Panc1 (cell line): ENCODE results near the gene MAPK6. TPM values are rescaled to one million over a fixed set of nuclear protein-coding genes. Genes with fewer than 3 reads are reported as not detected.

Experiments
- ATAC-seq: fragments of 200-7000 bp; cut with Tn5 transposase; 2 replicates; pipeline ENCODE4 v1.9.1; 2020; ENCODE audit warnings: mild to moderate bottlenecking, moderate library complexity
- BruUV-seq: library from RNA; stranded (reverse); fragments of 400-500 nt; replicated peaks from 2 replicates; lab custom pipeline; 2021; lab: Mats Ljungman, UMichigan
- CTCF ChIA-PET: fragments of 300-600 bp; sonication (Branson Sonifier 250); formaldehyde crosslinking; loops from one replicate; lab custom pipeline; 2022; ENCODE audit warnings: antibody characterized with exemption; lab: Charles Lee
- POLR2A ChIA-PET: fragments of 300-600 bp; sonication (Branson Sonifier 250); formaldehyde crosslinking; loops from one replicate; lab custom pipeline; 2022; ENCODE audit warnings: antibody characterized with exemption; lab: Charles Lee
- DNase-seq: peaks from one replicate; pipeline ENCODE4 v3.0.0-alpha.2; 2010; ENCODE audit warnings: low read depth, low spot score
- H3K27ac ChIP-seq: 2 replicates; pipeline ENCODE4 v1.5.1; 2011; ENCODE audit warnings: mild to moderate bottlenecking, low read length, inconsistent platforms
- H3K27me3 ChIP-seq: fragments of 200-500 bp; sonication (Bioruptor generic); 2 replicates; pipeline ENCODE4 v1.6.0; 2014; ENCODE audit warnings: low read length, inconsistent platforms; ENCODE audit not compliant: control insufficient read depth, insufficient read depth
- H3K36me3 ChIP-seq: fragments of 200-500 bp; sonication (Bioruptor generic); 2 replicates; pipeline ENCODE4 v1.5.1; 2014; ENCODE audit warnings: inconsistent platforms, mild to moderate bottlenecking, low read length, moderate library complexity; ENCODE audit not compliant: control insufficient read depth, insufficient read depth
- H3K4me1 ChIP-seq: 2 replicates; pipeline ENCODE4 v1.5.1; 2011; ENCODE audit warnings: inconsistent platforms, mild to moderate bottlenecking, low read length, moderate library complexity; ENCODE audit not compliant: control insufficient read depth, insufficient read depth
- H3K4me3 ChIP-seq, 2 experiments: 2 replicates each; pipeline ENCODE4 v1.5.1; 2011 to 2012; ENCODE audit warnings: low read depth in 2 of 2, low read length in 2 of 2, mild to moderate bottlenecking in 2 of 2, inconsistent platforms in 1 of 2, moderate library complexity in 1 of 2
- H3K9me3 ChIP-seq: fragments of 200-500 bp; sonication (Bioruptor generic); 2 replicates; pipeline ENCODE4 v1.5.1; 2014; ENCODE audit warnings: low read depth, mild to moderate bottlenecking, inconsistent platforms, low read length, moderate library complexity; ENCODE audit not compliant: control insufficient read depth, insufficient read depth
- CTCF ChIP-seq: fragments of 450-650 bp; IDR thresholded peaks from 2 replicates; pipeline ENCODE4 v1.5.1; 2017; ENCODE audit warnings: mild to moderate bottlenecking
- POLR2AphosphoS5 ChIP-seq: IDR thresholded peaks from 2 replicates; pipeline ENCODE4 v1.6.1; 2012; ENCODE audit warnings: mild to moderate bottlenecking, low read depth, low read length, moderate library complexity
- REST ChIP-seq, 2 experiments: IDR thresholded peaks; 2 replicates each; pipeline ENCODE4 v1.6.1; 2011 to 2012; ENCODE audit warnings: low read depth in 2 of 2, control low read depth in 1 of 2, low read length in 1 of 2, mild to moderate bottlenecking in 1 of 2, moderate library complexity in 1 of 2; ENCODE audit not compliant: insufficient read depth in 1 of 2
- SIN3A ChIP-seq: IDR thresholded peaks from 2 replicates; pipeline ENCODE4 v1.6.1; 2012; ENCODE audit warnings: low read depth, mild to moderate bottlenecking, low read length, moderate library complexity, borderline replicate concordance; ENCODE audit not compliant: insufficient read depth
- TCF7L2 ChIP-seq: IDR thresholded peaks from 2 replicates; pipeline ENCODE4 v1.6.1; 2011; ENCODE audit warnings: mild to moderate bottlenecking, low read depth, low read length, inconsistent platforms
- in situ Hi-C: cut with HindIII; loops from 2 replicates; pipeline ENCODE4 v1.10.0; 2016; ENCODE audit warnings: low sequenced_read_pairs, low pct_unique_long_range_greater_than_20kb
- intact Hi-C: fragments of 100-400 bp; cut with micrococcal nuclease; formaldehyde crosslinking; loops from one replicate; pipeline ENCODE4 v1.10.0; 2022; ENCODE audit not compliant: unreplicated experiment
- total RNA-seq: library from RNA; stranded (reverse); gene quantifications from one replicate; pipeline ENCODE4 v1.2.1, GENCODE V29; 2021; ENCODE audit not compliant: unreplicated experiment

The MAPK6 gene
- total RNA-seq, 1 experiment from 2014 or later = 66.6 TPM

GRCh38 chr15:52012210-52012609 lies 6.8 kb upstream of the MAPK6 start:
- ATAC-seq = no peak

GRCh38 chr15:52013151-52013791 lies 5.7 kb upstream of the MAPK6 start:
- intact Hi-C loops = no loop called here
- DNase-seq = peak; percentile 42
- Histone ChIP-seq H3K9me3 (no peaks in the 10 kb centered on the region), H3K4me1 (peaks cover 12% of the 10 kb centered on the region), H3K27me3 (no peaks in the 10 kb centered on the region), H3K36me3 (no peaks in the 10 kb centered on the region), H3K27ac (no peak overlapping the region), H3K4me3 (no peak overlapping the region)
- CTCF ChIA-PET = no interaction called here
- in situ Hi-C loops = no loop called here
- no peak for TF ChIP-seq CTCF
- BruUV-seq = no TSS peak
- POLR2A ChIA-PET = no interaction called here
- no peak for ATAC-seq

More at GRCh38 chr15:52012210-52012609, 6.8 kb upstream of the MAPK6 start:
- no peak overlapping the region for H3K4me3 ChIP-seq
- no peaks in the 10 kb centered on the region for H3K36me3 ChIP-seq
- TF ChIP-seq CTCF (no peak), SIN3A (no peak), TCF7L2 (no peak), POLR2AphosphoS5 (no peak), REST (IDR thresholded peaks at IDR 0.05; ENCODE audit: insufficient read depth in 1 of 2, low read depth in 2 of 2, low read length in 1 of 2) (no peak)
- in situ Hi-C loops (no loop called here), intact Hi-C loops (no loop called here)
- H3K9me3 ChIP-seq = no peaks in the 10 kb centered on the region
- H3K27ac ChIP-seq = no peak overlapping the region
- BruUV-seq = no TSS peak
- POLR2A ChIA-PET = no interaction called here
- DNase-seq = no peak
- CTCF ChIA-PET = no interaction called here
- H3K27me3 ChIP-seq = no peaks in the 10 kb centered on the region
- peaks cover 12% of the 10 kb centered on the region for H3K4me1 ChIP-seq
